IgD-negative memory B cell (primary cell): ENCODE data around the gene ADAM10. TPM values are rescaled to one million over a fixed set of nuclear protein-coding genes. Genes with fewer than 3 reads are reported as not detected.
"Not testable (repeated sequence)": the region's sequence is repeated elsewhere in the genome, so short reads cannot be mapped to it uniquely, and the experiment has no call there.

Experiments used
- H3K27ac Mint-ChIP-seq, 3 donors: one replicate each; pipeline ENCODE4 v1.8.0; 2020 to 2022; ENCODE audit warnings: mild to moderate bottlenecking in 3 of 3, mixed read lengths in 3 of 3, moderate library complexity in 1 of 3
- H3K27me3 Mint-ChIP-seq: one replicate; pipeline ENCODE4 v1.8.0; 2021; ENCODE audit warnings: mixed read lengths
- H3K36me3 Mint-ChIP-seq: one replicate; pipeline ENCODE4 v1.8.0; 2020; ENCODE audit warnings: mild to moderate bottlenecking, mixed read lengths
- H3K4me1 Mint-ChIP-seq, 3 donors: one replicate each; pipeline ENCODE4 v1.8.0; 2020 to 2022; ENCODE audit warnings: mixed read lengths in 3 of 3, mild to moderate bottlenecking in 1 of 3
- H3K4me3 Mint-ChIP-seq, 4 donors: one replicate each; pipeline ENCODE4 v1.8.0; 2020 to 2022; ENCODE audit warnings: mild to moderate bottlenecking in 4 of 4, mixed read lengths in 4 of 4, moderate library complexity in 3 of 4
- H3K9me3 Mint-ChIP-seq, 3 donors: one replicate each; pipeline ENCODE4 v1.8.0; 2020 to 2021; ENCODE audit warnings: mixed read lengths in 3 of 3, mild to moderate bottlenecking in 1 of 3
- polyA plus RNA-seq: library from polyadenylated mRNA; unstranded; fragments of 300-500 nt; fragmentation: Illumina TruSeq; gene quantifications from one replicate; pipeline ENCODE4 v1.2.3, GENCODE V29; 2021

Gene ADAM10
- polyA plus RNA-seq, 1 donor from 2014 or later, result 91.9 TPM

GRCh38 chr15:58639992-58640391 lies 109.5 kb downstream of the ADAM10 start:
- Mint-ChIP-seq H3K27ac (no peak overlapping the region), H3K4me3 (no peak overlapping the region), H3K36me3 (peaks cover 10% of the 10 kb centered on the region), H3K9me3 (no peaks in the 10 kb centered on the region), H3K4me1 (no peaks in the 10 kb centered on the region), H3K27me3 (no peaks in the 10 kb centered on the region)

GRCh38 chr15:58639002-58639756 lies 110.3 kb downstream of the ADAM10 start:
- H3K27ac Mint-ChIP-seq, result peak overlapping the region in 1 of 3 donors; percentile 17
- H3K36me3 Mint-ChIP-seq, result peaks cover 10% of the 10 kb centered on the region
- no peak overlapping the region for H3K4me3 Mint-ChIP-seq
- H3K4me1 Mint-ChIP-seq, result peaks cover 0 to 2% (median 0%) of the 10 kb centered on the region in 3 donors
- no peaks in the 10 kb centered on the region for H3K9me3 Mint-ChIP-seq
- H3K27me3 Mint-ChIP-seq, result no peaks in the 10 kb centered on the region

GRCh38 chr15:58632789-58633188 lies 116.7 kb downstream of the ADAM10 start:
- Mint-ChIP-seq H3K4me3 (no peak overlapping the region), H3K4me1 (peaks cover 12 to 17% (median 13%) of the 10 kb centered on the region in 3 donors), H3K36me3 (peaks cover 4% of the 10 kb centered on the region), H3K27ac (no peak overlapping the region), H3K9me3 (no peaks in the 10 kb centered on the region), H3K27me3 (no peaks in the 10 kb centered on the region)

GRCh38 chr15:58631319-58631718 lies 118.2 kb downstream of the ADAM10 start:
- Mint-ChIP-seq H3K4me1 (peaks cover 15 to 23% (median 21%) of the 10 kb centered on the region in 3 donors), H3K27ac (peak overlapping the region in 1 of 3 donors; percentile 46)

GRCh38 chr15:58629625-58630024 lies 119.9 kb downstream of the ADAM10 start:
- Mint-ChIP-seq H3K36me3 (peaks cover 12% of the 10 kb centered on the region), H3K4me1 (peaks cover 22 to 27% (median 26%) of the 10 kb centered on the region in 3 donors), H3K4me3 (no peak overlapping the region), H3K27me3 (no peaks in the 10 kb centered on the region), H3K27ac (no peak overlapping the region), H3K9me3 (no peaks in the 10 kb centered on the region)

More at GRCh38 chr15:58631319-58631718, 118.2 kb downstream of the ADAM10 start:
- Mint-ChIP-seq H3K9me3 (no peaks in the 10 kb centered on the region), H3K36me3 (peaks cover 10% of the 10 kb centered on the region), H3K4me3 (no peak overlapping the region), H3K27me3 (no peaks in the 10 kb centered on the region)

- peak overlapping the region; percentile 46 to 90 (median 54) for H3K27ac Mint-ChIP-seq
- no peaks in the 10 kb centered on the region for H3K9me3 Mint-ChIP-seq
- peaks cover 16% of the 10 kb centered on the region for H3K36me3 Mint-ChIP-seq
- H3K4me1 Mint-ChIP-seq, result peaks cover 22 to 27% (median 26%) of the 10 kb centered on the region in 3 donors
- no peaks in the 10 kb centered on the region for H3K27me3 Mint-ChIP-seq
- peak overlapping the region in 3 of 4 donors; percentile 48 to 89 (median 85) for H3K4me3 Mint-ChIP-seq
These were observed 121.1 kb downstream of the ADAM10 start for GRCh38 chr15:58628206-58628947.

GRCh38 chr15:58627701-58628100 lies 121.8 kb downstream of the ADAM10 start:
- peak overlapping the region in 1 of 4 donors; percentile 85 for H3K4me3 Mint-ChIP-seq
- H3K4me1 Mint-ChIP-seq, result peaks cover 22 to 27% (median 26%) of the 10 kb centered on the region in 3 donors
- no peaks in the 10 kb centered on the region for H3K9me3 Mint-ChIP-seq
- H3K36me3 Mint-ChIP-seq, result peaks cover 22% of the 10 kb centered on the region
- no peaks in the 10 kb centered on the region for H3K27me3 Mint-ChIP-seq
- peak overlapping the region; percentile 16 to 90 (median 46) for H3K27ac Mint-ChIP-seq

- H3K27ac Mint-ChIP-seq, result no peak overlapping the region
- peaks cover 22 to 27% (median 26%) of the 10 kb centered on the region in 3 donors for H3K4me1 Mint-ChIP-seq
- no peak overlapping the region for H3K4me3 Mint-ChIP-seq
- peaks cover 22% of the 10 kb centered on the region for H3K36me3 Mint-ChIP-seq
- no peaks in the 10 kb centered on the region for H3K9me3 Mint-ChIP-seq
- H3K27me3 Mint-ChIP-seq, result no peaks in the 10 kb centered on the region
These were observed 122.5 kb downstream of the ADAM10 start for GRCh38 chr15:58627046-58627445.

- H3K27ac Mint-ChIP-seq, result no peak overlapping the region
- H3K9me3 Mint-ChIP-seq, result no peaks in the 10 kb centered on the region
- peaks cover 20 to 27% (median 26%) of the 10 kb centered on the region in 3 donors for H3K4me1 Mint-ChIP-seq
- H3K36me3 Mint-ChIP-seq, result peaks cover 19% of the 10 kb centered on the region
- H3K4me3 Mint-ChIP-seq, result no peak overlapping the region
- no peaks in the 10 kb centered on the region for H3K27me3 Mint-ChIP-seq
These were observed 123.1 kb downstream of the ADAM10 start for GRCh38 chr15:58626378-58626777.

GRCh38 chr15:58622877-58623276 lies 126.6 kb downstream of the ADAM10 start:
- Mint-ChIP-seq H3K4me3 (peak overlapping the region in 1 of 4 donors; percentile 2), H3K36me3 (peaks cover 28% of the 10 kb centered on the region), H3K9me3 (peaks cover 2 to 8% (median 2%) of the 10 kb centered on the region in 3 donors), H3K27me3 (no peaks in the 10 kb centered on the region), H3K4me1 (peaks cover 12 to 15% (median 14%) of the 10 kb centered on the region in 3 donors), H3K27ac (no peak overlapping the region)

- not testable (repeated sequence) for H3K4me1 Mint-ChIP-seq, H3K27ac Mint-ChIP-seq, H3K27me3 Mint-ChIP-seq, H3K4me3 Mint-ChIP-seq
- Mint-ChIP-seq H3K36me3 (peaks cover 40% of the 10 kb centered on the region), H3K9me3 (peaks cover 2 to 11% (median 4%) of the 10 kb centered on the region in 3 donors)
These were observed 129.2 kb downstream of the ADAM10 start for GRCh38 chr15:58620268-58620667.

GRCh38 chr15:58616171-58616570 lies 133.3 kb downstream of the ADAM10 start:
- Mint-ChIP-seq H3K27me3 (no peaks in the 10 kb centered on the region), H3K9me3 (peaks cover 6 to 19% (median 10%) of the 10 kb centered on the region in 3 donors), H3K4me1 (peaks cover 5 to 7% (median 5%) of the 10 kb centered on the region in 3 donors), H3K4me3 (no peak overlapping the region), H3K27ac (peak overlapping the region in 1 of 3 donors; percentile 29), H3K36me3 (peaks cover 40% of the 10 kb centered on the region)

GRCh38 chr15:58611731-58612676 lies 137.5 kb downstream of the ADAM10 start:
- Mint-ChIP-seq H3K4me3 (no peak overlapping the region), H3K9me3 (peaks cover 4 to 12% (median 8%) of the 10 kb centered on the region in 3 donors), H3K27me3 (no peaks in the 10 kb centered on the region), H3K4me1 (peaks cover 0 to 2% (median 0%) of the 10 kb centered on the region in 3 donors), H3K27ac (no peak overlapping the region), H3K36me3 (peaks cover 36% of the 10 kb centered on the region)

- Mint-ChIP-seq H3K27ac (peak overlapping the region in 1 of 3 donors; percentile 76), H3K4me1 (no peaks in the 10 kb centered on the region), H3K27me3 (no peaks in the 10 kb centered on the region), H3K36me3 (peaks cover 28% of the 10 kb centered on the region), H3K4me3 (no peak overlapping the region), H3K9me3 (peaks cover 0 to under 1% (median 0%) of the 10 kb centered on the region in 3 donors)
These were observed 140.8 kb downstream of the ADAM10 start for GRCh38 chr15:58608711-58609110.
